Limb (tissue), 2 donors: ENCODE results near the gene PMFBP1.
A peak's percentile ranks its signal among the peaks of the same experiment; 100 is the strongest.

Source experiments
- DNase-seq, 2 donors: peaks; one replicate each; pipeline ENCODE4 v3.0.0-alpha.2; 2016; ENCODE audit errors: extremely low spot score in 2 of 2

PMFBP1 gene

GRCh38 chr16:72189865-72190371, 18.0 kb upstream of the PMFBP1 start:
- no peak for DNase-seq

GRCh38 chr16:72188541-72188940, 16.6 kb upstream of the PMFBP1 start:
- no peak for DNase-seq

- DNase-seq, result no peak
Observed at GRCh38 chr16:72187551-72187950, 15.6 kb upstream of the PMFBP1 start.

- no peak for DNase-seq
Observed at GRCh38 chr16:72182976-72183375, 11.0 kb upstream of the PMFBP1 start.

- peak in 1 of 2 donors; percentile 42 for DNase-seq
Observed at GRCh38 chr16:72179204-72179970, 7.4 kb upstream of the PMFBP1 start.

GRCh38 chr16:72174726-72175125, 2.8 kb upstream of the PMFBP1 start:
- DNase-seq, result no peak

- no peak for DNase-seq
Observed at GRCh38 chr16:72173997-72174396, 2.0 kb upstream of the PMFBP1 start.

- DNase-seq, result no peak
Observed at GRCh38 chr16:72171236-72171635, 719 bp downstream of the PMFBP1 start.

GRCh38 chr16:72169708-72170107, 2.2 kb downstream of the PMFBP1 start:
- DNase-seq, result no peak

- no peak for DNase-seq
Observed at GRCh38 chr16:72168365-72168764, 3.6 kb downstream of the PMFBP1 start.

- DNase-seq, result no peak
Observed at GRCh38 chr16:72166954-72167561, 4.9 kb downstream of the PMFBP1 start.

GRCh38 chr16:72166151-72166550, 5.8 kb downstream of the PMFBP1 start:
- no peak for DNase-seq

GRCh38 chr16:72164691-72165090, 7.3 kb downstream of the PMFBP1 start:
- DNase-seq, result no peak

GRCh38 chr16:72162105-72162692, 9.8 kb downstream of the PMFBP1 start:
- no peak for DNase-seq

GRCh38 chr16:72159801-72160200, 12.2 kb downstream of the PMFBP1 start:
- no peak for DNase-seq

- no peak for DNase-seq
Observed at GRCh38 chr16:72159386-72159785, 12.6 kb downstream of the PMFBP1 start.

- no peak for DNase-seq
Observed at GRCh38 chr16:72149676-72150464, 22.1 kb downstream of the PMFBP1 start.

GRCh38 chr16:72142476-72142875, 29.5 kb downstream of the PMFBP1 start:
- no peak for DNase-seq

GRCh38 chr16:72139908-72140307, 32.0 kb downstream of the PMFBP1 start:
- no peak for DNase-seq

- DNase-seq, result no peak
Observed at GRCh38 chr16:72138064-72138572, 33.8 kb downstream of the PMFBP1 start.

GRCh38 chr16:72137380-72138063, 34.4 kb downstream of the PMFBP1 start:
- no peak for DNase-seq
